ENCODE measurements around the gene ARFGAP3.

The ARFGAP3 gene, protein sequence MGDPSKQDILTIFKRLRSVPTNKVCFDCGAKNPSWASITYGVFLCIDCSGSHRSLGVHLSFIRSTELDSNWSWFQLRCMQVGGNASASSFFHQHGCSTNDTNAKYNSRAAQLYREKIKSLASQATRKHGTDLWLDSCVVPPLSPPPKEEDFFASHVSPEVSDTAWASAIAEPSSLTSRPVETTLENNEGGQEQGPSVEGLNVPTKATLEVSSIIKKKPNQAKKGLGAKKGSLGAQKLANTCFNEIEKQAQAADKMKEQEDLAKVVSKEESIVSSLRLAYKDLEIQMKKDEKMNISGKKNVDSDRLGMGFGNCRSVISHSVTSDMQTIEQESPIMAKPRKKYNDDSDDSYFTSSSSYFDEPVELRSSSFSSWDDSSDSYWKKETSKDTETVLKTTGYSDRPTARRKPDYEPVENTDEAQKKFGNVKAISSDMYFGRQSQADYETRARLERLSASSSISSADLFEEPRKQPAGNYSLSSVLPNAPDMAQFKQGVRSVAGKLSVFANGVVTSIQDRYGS

DNA sequence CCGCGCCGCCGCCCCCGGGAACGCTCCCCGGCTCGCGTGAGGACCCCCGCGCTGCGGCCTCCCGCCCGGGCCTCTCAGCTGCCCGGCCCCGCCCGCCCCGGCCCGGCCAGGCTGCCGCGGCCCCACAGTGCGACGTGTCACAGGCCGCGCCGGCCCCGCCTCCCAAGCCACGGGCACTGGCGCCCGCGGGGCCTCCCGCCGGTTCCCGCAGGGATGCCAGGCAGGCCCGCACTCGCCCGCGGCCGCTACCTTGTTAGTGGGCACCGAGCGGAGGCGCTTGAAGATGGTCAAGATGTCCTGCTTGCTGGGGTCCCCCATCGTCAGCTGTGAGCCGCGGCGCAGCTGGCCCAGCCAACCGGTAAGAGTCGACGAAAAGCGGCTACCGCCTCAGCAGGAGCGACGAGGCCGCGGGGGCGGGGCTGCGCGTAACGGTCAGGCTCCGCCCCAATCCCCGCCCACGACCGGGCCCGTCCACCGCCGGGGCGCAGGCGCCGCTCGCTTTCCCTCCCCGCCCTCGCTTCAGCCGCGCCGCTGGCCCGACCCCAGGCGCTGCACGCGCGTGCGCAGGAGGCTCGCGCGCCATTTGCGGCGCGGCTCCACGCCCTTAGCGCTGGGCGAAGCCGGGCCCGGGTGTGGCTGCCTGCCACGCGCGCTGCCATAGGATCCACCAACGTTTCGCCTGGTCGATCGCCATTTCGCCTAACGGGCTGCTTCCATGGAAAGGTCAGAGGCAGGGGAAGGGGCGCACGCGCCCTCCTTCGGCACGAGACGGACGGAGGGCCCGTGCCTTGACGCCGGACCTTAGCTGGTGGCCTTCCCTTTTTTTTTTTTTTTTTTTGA, at the start of gene ARFGAP3:
Gene ARFGAP3 (minus strand): TSS at position 409 of the 840 bp plus-strand sequence. CDS start 91 bp downstream, at position 318.
- DNase-seq (peak; percentile 98), ATAC-seq (peak; percentile 87)

- DNase-seq: no peak
- no peak for ATAC-seq
These were observed 48.7 kb upstream of the ARFGAP3 start for GRCh38 chr22:42905702-42906183.

- ATAC-seq (no peak), DNase-seq (no peak)
These were observed 48.1 kb upstream of the ARFGAP3 start for GRCh38 chr22:42905217-42905616.

GRCh38 chr22:42904050-42904449, 47.0 kb upstream of the ARFGAP3 start:
- no peak for ATAC-seq
- DNase-seq: no peak

DNA sequence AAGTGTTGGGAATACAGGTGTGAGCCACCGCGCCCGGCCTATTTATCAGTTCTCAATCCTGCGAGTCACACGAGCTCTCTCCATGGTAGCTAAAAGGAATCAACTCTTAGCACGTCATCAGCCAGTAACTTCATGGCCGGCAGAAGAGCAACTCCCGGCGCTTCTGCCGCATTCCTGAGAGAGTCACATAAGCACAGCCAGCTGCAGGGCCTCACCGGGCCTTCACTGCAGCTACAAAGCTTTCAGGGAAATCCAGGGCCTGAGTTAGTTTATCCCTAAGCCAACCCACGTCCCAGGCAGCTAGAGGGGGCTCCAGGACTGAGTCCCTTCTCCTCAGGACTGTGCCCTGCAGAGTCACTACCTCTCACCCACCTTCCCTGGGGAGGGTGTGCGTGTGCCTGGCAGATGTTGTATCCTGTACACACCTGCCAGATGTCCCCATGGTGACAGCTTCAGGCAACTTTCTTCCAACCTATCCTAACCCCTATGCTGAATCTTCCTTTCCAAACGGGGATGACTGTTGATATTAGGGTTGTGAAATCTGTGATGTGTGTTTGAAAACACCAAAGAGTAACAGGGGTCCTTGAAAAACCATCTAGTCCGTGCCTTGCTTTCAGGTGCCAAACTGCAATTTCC, 45.9 kb upstream of the ARFGAP3 start:
- ATAC-seq (no peak), DNase-seq (no peak)

DNA sequence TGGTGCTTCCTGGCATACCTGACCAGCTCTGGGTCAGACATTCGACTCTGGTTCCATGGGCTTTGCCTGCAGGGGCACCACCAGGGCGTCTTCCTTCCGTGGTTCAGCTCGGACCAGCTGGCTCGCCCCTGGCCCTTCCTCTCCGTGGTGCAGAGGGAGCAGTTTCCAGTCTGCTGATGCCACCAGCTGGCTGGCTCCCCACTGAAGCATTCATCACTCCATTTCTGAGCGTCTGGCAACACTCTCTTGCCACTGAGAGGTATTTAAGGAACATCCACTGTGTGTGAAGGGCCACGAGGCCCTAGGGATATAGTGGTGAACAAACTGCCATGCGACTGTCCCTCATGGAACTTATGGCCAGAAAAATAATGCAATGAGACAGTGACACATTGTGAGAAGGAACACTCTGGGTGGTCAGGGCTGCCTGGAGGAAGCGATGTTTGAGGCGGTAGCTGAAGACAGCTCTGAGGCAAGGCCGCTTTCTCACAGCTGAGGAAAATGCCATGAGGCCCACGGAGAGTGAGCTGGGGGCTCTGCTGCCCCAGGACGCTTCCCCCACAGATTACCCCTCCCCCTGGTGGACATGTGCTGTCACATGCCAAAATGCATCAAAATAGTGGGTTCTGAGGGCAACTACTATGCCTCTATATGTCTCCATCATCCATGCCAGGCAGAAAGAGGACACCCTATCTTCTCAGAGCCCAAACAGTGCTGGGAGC, 44.9 kb upstream of the ARFGAP3 start:
- DNase-seq: no peak
- ATAC-seq: no peak

DNA sequence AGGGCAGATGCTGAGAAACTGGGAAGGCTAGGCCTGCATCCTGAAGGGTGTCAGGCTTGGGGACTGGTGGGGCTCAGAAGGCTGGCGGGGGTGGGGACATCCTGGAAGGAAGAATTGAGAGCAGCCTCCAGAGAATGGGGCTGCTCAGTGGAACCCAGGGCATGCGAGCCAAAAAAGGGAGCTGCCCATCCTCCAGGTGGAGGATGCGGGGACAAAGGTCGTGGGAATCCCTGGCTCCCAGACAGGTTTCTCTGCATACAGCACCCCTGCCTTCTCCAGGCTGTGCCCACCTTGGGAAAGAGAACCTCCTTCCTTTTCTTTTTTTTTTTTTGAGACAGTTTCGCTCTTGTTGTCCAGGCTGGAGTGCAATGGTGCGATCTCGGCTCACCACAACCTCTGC, 40.9 kb upstream of the ARFGAP3 start:
- DNase-seq: no peak
- ATAC-seq: no peak

DNA sequence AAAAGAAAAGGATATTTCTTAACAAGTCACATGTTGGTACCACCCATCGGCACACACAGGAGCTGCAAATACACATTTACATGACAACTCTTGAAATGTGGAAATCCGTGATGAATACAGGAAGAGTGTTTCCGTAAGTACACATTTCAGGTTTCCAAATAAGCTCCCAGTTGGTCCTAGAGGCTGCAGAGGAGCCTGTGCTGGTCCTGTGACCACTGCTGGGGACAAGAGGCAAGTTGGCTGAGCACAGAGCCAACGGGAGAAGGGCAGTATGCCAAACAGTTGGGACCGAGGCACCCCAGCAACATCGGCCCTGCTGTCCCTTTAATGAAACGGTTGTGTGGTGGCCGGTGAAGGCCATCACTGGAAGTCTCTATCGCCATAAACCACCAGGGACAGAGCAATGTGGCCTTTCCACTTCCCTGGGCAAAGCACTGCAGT, 38.5 kb upstream of the ARFGAP3 start:
- no peak for DNase-seq
- no peak for ATAC-seq

DNA sequence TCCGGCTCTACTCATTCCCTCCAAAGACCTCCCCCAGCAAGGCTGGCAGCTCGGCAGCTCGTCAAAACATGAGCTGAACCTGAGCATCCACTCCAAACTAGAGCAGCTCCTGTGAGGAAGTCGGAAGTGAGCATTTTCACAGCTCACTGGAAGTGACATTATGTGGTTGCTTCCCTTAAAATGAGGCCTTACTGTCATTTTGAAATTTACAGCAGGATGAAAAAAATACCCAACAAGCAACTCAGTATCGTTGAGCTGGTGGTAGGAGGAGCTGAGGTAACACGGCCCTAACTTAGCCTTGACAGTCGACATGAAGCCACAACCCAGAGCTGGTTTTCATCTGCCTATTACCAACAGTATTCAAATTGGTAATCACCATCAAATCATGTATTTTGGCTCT, 38.0 kb upstream of the ARFGAP3 start:
- no peak for DNase-seq
- peak; percentile 42 for ATAC-seq

- DNase-seq: no peak
- no peak for ATAC-seq
These were observed 36.5 kb upstream of the ARFGAP3 start for GRCh38 chr22:42893371-42894150.

DNA sequence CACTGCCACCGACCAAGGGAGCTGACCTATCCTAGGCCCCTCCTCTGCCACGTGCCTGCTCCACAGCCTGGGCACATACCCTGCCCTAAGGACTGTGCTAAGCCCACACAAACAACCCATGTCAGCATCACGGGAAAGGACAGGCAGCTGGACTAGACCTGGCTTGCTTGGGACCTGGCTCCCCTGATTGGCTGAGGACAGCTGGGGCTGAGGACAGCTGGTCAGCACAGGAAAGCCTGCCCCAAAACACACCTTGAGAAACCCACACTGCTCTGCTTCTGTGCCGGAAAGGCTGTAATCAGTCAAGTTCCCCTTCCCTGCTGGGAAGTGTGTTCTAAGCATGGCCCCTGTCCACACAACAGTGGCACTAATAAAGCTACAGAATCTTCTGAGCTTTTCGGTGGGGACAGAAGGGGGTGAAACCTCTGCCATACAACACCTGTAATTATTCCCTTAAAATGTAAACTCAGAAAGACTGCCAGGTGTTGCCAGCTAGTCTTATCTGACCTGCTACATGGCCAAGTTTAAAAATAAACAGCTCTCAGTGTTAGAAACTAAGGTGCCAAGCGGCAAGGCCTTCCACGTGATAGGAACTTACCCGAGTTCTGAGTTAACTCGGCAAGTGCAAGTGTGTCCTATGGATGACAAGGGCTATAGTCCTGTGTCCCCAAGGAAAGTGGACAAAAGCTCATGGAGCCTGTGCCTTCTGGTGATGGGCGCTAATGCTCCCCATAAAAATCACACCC, 35.7 kb upstream of the ARFGAP3 start:
- no peak for ATAC-seq
- no peak for DNase-seq

GRCh38 chr22:42892156-42892555, 35.1 kb upstream of the ARFGAP3 start:
- no peak for DNase-seq
- ATAC-seq: no peak

GRCh38 chr22:42891696-42892095, 34.6 kb upstream of the ARFGAP3 start:
- DNase-seq: no peak
- ATAC-seq: no peak

DNA sequence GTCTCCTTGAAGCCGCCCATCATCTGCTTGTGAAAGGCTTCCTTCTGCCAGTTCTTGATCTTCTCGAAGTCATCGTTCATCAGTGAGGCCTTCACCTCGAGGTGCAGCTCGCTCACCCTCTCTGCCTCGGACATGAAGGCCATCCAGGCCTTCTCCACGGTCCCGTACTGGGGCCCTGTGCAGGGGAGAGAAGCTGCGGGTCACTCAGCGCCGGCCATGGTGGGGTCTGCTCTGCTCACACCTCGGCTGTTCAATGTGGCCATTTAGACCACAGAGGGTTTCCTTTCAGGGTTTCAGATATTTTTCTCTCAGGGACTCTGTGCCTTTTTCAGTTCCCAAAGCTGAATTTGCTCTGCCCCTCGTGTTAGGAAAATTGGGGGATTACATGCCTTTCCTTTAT, 33.9 kb upstream of the ARFGAP3 start:
- ATAC-seq (no peak), DNase-seq (no peak)

DNA sequence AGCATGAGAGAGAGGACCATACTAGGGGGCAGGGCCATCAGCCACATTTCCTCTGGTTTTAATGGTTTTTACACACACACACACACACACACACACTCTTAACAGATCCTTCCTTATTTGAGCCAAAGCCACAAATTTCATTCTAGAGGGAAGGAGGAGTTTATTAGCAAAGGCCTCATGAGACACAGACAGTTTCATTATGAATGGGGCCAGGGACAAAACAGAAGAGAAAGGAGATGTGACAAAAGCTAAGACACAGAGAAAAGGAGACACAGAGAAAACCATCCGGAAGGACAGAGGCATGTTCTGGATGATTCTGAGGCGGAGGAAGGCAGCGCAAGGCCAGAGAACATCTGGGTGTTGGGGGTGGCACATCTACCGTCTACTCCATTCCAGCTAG, 32.2 kb upstream of the ARFGAP3 start:
- ATAC-seq: peak; percentile 15
- DNase-seq: no peak

GRCh38 chr22:42887523-42888507, 30.7 kb upstream of the ARFGAP3 start:
- DNase-seq: no peak
- ATAC-seq: no peak

DNA sequence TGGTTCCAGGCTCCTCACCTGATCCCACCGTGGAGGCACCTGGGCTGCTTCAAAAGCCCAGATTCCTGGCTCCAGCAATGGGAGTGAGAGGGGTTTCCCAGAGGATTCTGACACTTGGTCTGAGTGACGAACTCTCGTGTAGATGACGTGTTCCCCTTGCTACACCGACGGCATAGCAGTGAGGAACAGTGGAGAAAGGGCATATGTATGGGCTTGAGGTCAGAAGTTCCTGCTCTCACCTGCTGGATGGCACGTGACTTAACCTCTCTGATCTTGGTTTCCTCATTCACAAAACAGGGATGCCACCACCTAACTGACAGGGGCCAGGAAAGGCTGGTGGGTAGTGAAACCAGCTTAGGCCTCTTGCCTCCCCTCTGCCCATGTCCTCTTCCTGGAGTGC, 30.0 kb upstream of the ARFGAP3 start:
- no peak for DNase-seq

GRCh38 chr22:42885446-42885845, 28.4 kb upstream of the ARFGAP3 start:
- no peak for ATAC-seq
- DNase-seq: no peak

More for the DNA sequence above, 30.0 kb upstream of the ARFGAP3 start:
- ATAC-seq: no peak
